GM21390 (cell line): ENCODE measurements around the gene ABCC5.
"Not testable (repeated sequence)": the region's sequence is repeated elsewhere in the genome, so short reads cannot be mapped to it uniquely, and the experiment has no call there.

Experiments
- ATAC-seq: cut with Tn5 transposase; IDR thresholded peaks from one replicate; pipeline ENCODE4 v1.9.1; 2021; ENCODE audit not compliant: unreplicated experiment

The ABCC5 gene

GRCh38 chr3:183896184-183896583, 121.5 kb downstream of the ABCC5 start:
- ATAC-seq, result no peak

GRCh38 chr3:183895774-183896173, 121.9 kb downstream of the ABCC5 start:
- no peak for ATAC-seq

- ATAC-seq, result no peak
These were observed 122.4 kb downstream of the ABCC5 start for GRCh38 chr3:183895296-183895695.

GRCh38 chr3:183892610-183893214, 125.0 kb downstream of the ABCC5 start:
- no peak for ATAC-seq

GRCh38 chr3:183885766-183886165, 131.9 kb downstream of the ABCC5 start:
- ATAC-seq, result no peak

GRCh38 chr3:183884427-183885296, 133.0 kb downstream of the ABCC5 start, which contains the start of gene PARL:
PARL (minus strand) TSS chr3:183884880; CDS start chr3:183884846, 34 bp downstream.
- ATAC-seq, result peak; percentile 99

GRCh38 chr3:183884097-183884426, 133.6 kb downstream of the ABCC5 start:
- no peak for ATAC-seq

GRCh38 chr3:183883291-183884096, 134.2 kb downstream of the ABCC5 start:
- no peak for ATAC-seq

- no peak for ATAC-seq
These were observed 137.6 kb downstream of the ABCC5 start for GRCh38 chr3:183880121-183880520.

- no peak for ATAC-seq
These were observed 138.4 kb downstream of the ABCC5 start for GRCh38 chr3:183879243-183879642.

- no peak for ATAC-seq
These were observed 139.6 kb downstream of the ABCC5 start for GRCh38 chr3:183878071-183878470.

GRCh38 chr3:183877227-183877626, 140.5 kb downstream of the ABCC5 start:
- not testable (repeated sequence) for ATAC-seq

GRCh38 chr3:183875411-183875810, 142.3 kb downstream of the ABCC5 start:
- ATAC-seq, result no peak

GRCh38 chr3:183873914-183874313, 143.8 kb downstream of the ABCC5 start:
- no peak for ATAC-seq

- ATAC-seq, result no peak
These were observed 146.1 kb downstream of the ABCC5 start for GRCh38 chr3:183871541-183871940.

- ATAC-seq, result no peak
These were observed 147.1 kb downstream of the ABCC5 start for GRCh38 chr3:183870563-183870962.
